OCI-LY3 (cell line): ENCODE results near the gene IL1RL2.

ENCODE experiments used
- H2AFZ ChIP-seq: fragments of 200-600, 300-600 bp; shearing (Covaris generic); 2 replicates; pipeline ENCODE4 v1.6.0; 2014; ENCODE audit warnings: antibody characterized with exemption, low read depth, low read length
- H3K27ac ChIP-seq: fragments of 200-600, 300-600 bp; sonication (generic); 2 replicates; pipeline ENCODE4 v1.5.1; 2014; ENCODE audit warnings: mild to moderate bottlenecking, low read length, moderate library complexity, mixed read lengths
- H3K27me3 ChIP-seq: fragments of 200-600, 300-600 bp; sonication (generic); 2 replicates; pipeline ENCODE4 v1.6.1; 2014; ENCODE audit warnings: low read depth, low read length, mixed read lengths
- H3K36me3 ChIP-seq: fragments of 200-600, 300-600 bp; sonication (generic); replicated peaks from 2 replicates; pipeline ENCODE3; 2014; ENCODE audit warnings: low read depth, low read length, mixed read lengths
- H3K4me1 ChIP-seq: fragments of 300-600, 200-600 bp; sonication (generic); 2 replicates; pipeline ENCODE4 v1.6.1; 2014; ENCODE audit warnings: low read length, mixed read lengths
- H3K4me2 ChIP-seq: fragments of 200-600, 300-600 bp; sonication (generic); 2 replicates; pipeline ENCODE4 v1.6.1; 2014; ENCODE audit warnings: low read length, mixed read lengths
- H3K4me3 ChIP-seq: fragments of 300-600, 200-600 bp; sonication (generic); 2 replicates; pipeline ENCODE4 v1.5.1; 2014; ENCODE audit warnings: antibody characterized with exemption, mild to moderate bottlenecking, low read length, moderate library complexity
- H3K79me2 ChIP-seq: fragments of 300-600, 200-600 bp; shearing (Covaris generic); 2 replicates; pipeline ENCODE4 v1.6.1; 2014; ENCODE audit warnings: mild to moderate bottlenecking, low read length, mixed read lengths
- H3K9ac ChIP-seq: fragments of 300-600, 200-600 bp; shearing (Covaris generic); 2 replicates; pipeline ENCODE4 v1.6.0; 2014; ENCODE audit warnings: mild to moderate bottlenecking, low read length, moderate library complexity
- H3K9me3 ChIP-seq: fragments of 200-600, 300-600 bp; shearing (Covaris generic); 2 replicates; pipeline ENCODE4 v1.6.1; 2014; ENCODE audit warnings: low read length, mixed read lengths; ENCODE audit not compliant: insufficient read depth
- H4K20me1 ChIP-seq: fragments of 200-600, 300-600 bp; sonication (generic); 2 replicates; pipeline ENCODE4 v1.6.1; 2016; ENCODE audit warnings: low read length, mixed read lengths; ENCODE audit not compliant: insufficient read depth
- CTCF ChIP-seq: fragments of 200-600, 300-600 bp; sonication (generic); IDR thresholded peaks from 2 replicates; pipeline ENCODE4 v1.5.1; 2014; ENCODE audit warnings: antibody characterized with exemption, low read length, low read depth
- EZH2phosphoT487 ChIP-seq: fragments of 200-600 bp; shearing (Covaris generic); IDR thresholded peaks from 2 replicates; pipeline ENCODE4 v1.6.1; 2018; ENCODE audit warnings: antibody characterized with exemption, mixed run types, low read depth

Gene IL1RL2

GRCh38 chr2:102154364-102154763, 32.5 kb upstream of the IL1RL2 start:
- no peaks in the 10 kb centered on the region for H3K36me3 ChIP-seq

GRCh38 chr2:102154946-102155702, 31.7 kb upstream of the IL1RL2 start:
- Histone ChIP-seq H3K4me3 (no peak overlapping the region), H3K9ac (no peak overlapping the region), H3K79me2 (no peaks in the 10 kb centered on the region), H3K27me3 (no peaks in the 10 kb centered on the region), H3K36me3 (no peaks in the 10 kb centered on the region), H3K27ac (no peak overlapping the region), H2AFZ (no peak overlapping the region), H3K9me3 (no peaks in the 10 kb centered on the region), H4K20me1 (no peaks in the 10 kb centered on the region), H3K4me1 (no peaks in the 10 kb centered on the region), H3K4me2 (no peak overlapping the region)
- no peak for TF ChIP-seq CTCF
- TF ChIP-seq EZH2phosphoT487: no peak

More at GRCh38 chr2:102154364-102154763, 32.5 kb upstream of the IL1RL2 start:
- no peaks in the 10 kb centered on the region for H3K79me2 ChIP-seq
- no peak for TF ChIP-seq CTCF
- no peak for TF ChIP-seq EZH2phosphoT487
- no peaks in the 10 kb centered on the region for H4K20me1 ChIP-seq
- no peak overlapping the region for H3K4me2 ChIP-seq
- H3K27me3 ChIP-seq: no peaks in the 10 kb centered on the region
- no peak overlapping the region for H3K4me3 ChIP-seq
- no peak overlapping the region for H2AFZ ChIP-seq
- H3K9ac ChIP-seq: no peak overlapping the region
- H3K27ac ChIP-seq: no peak overlapping the region
- H3K4me1 ChIP-seq: no peaks in the 10 kb centered on the region
- H3K9me3 ChIP-seq: no peaks in the 10 kb centered on the region

GRCh38 chr2:102155703-102156515, 30.9 kb upstream of the IL1RL2 start:
- Histone ChIP-seq H3K79me2 (no peaks in the 10 kb centered on the region), H3K36me3 (no peaks in the 10 kb centered on the region), H3K4me1 (no peaks in the 10 kb centered on the region), H3K4me3 (no peak overlapping the region), H2AFZ (no peak overlapping the region), H3K27ac (no peak overlapping the region), H3K27me3 (no peaks in the 10 kb centered on the region), H3K9ac (no peak overlapping the region), H3K9me3 (no peaks in the 10 kb centered on the region), H4K20me1 (no peaks in the 10 kb centered on the region), H3K4me2 (no peak overlapping the region)
- TF ChIP-seq CTCF (no peak), EZH2phosphoT487 (no peak)

GRCh38 chr2:102158011-102158755, 28.6 kb upstream of the IL1RL2 start:
- Histone ChIP-seq H3K4me2 (no peak overlapping the region), H3K9me3 (no peaks in the 10 kb centered on the region), H4K20me1 (no peaks in the 10 kb centered on the region), H2AFZ (no peak overlapping the region), H3K4me1 (no peaks in the 10 kb centered on the region), H3K36me3 (no peaks in the 10 kb centered on the region), H3K9ac (no peak overlapping the region), H3K4me3 (no peak overlapping the region), H3K27me3 (no peaks in the 10 kb centered on the region), H3K79me2 (no peaks in the 10 kb centered on the region), H3K27ac (no peak overlapping the region)
- no peak for TF ChIP-seq CTCF
- no peak for TF ChIP-seq EZH2phosphoT487
